Sciatic nerve (tissue), 2 donors: ENCODE results near the gene WRAP53. TPM values are rescaled to one million over a fixed set of nuclear protein-coding genes. Genes with fewer than 3 reads are reported as not detected.

Source experiments
- ATAC-seq: fragments of 200-7000 bp; cut with Tn5 transposase; one replicate; pipeline ENCODE4 v1.9.1; 2020; ENCODE audit warnings: mild to moderate bottlenecking, moderate library complexity
- DNase-seq: peaks from one replicate; pipeline ENCODE4 v3.0.0-alpha.2; 2020; ENCODE audit warnings: low spot score
- intact Hi-C: fragments of 100-400 bp; cut with DNase I; formaldehyde crosslinking; loops from one replicate; pipeline ENCODE4 v1.14.2; 2022
- total RNA-seq: library from RNA; stranded (reverse); fragmentation: NEBNext Ultra II Directional; extraction: Animal tissue kit (Norgen Biotek cat#: 25700); gene quantifications from one replicate; pipeline ENCODE4 v1.2.1, GENCODE V29; 2021
- donor health status: DM: no; HTN: no; CAD: no.
- donor health status: DM: no; HTN: no; CAD: no.

The WRAP53 gene
- total RNA-seq, 1 donor from 2014 or later = 5.7 TPM

DNA sequence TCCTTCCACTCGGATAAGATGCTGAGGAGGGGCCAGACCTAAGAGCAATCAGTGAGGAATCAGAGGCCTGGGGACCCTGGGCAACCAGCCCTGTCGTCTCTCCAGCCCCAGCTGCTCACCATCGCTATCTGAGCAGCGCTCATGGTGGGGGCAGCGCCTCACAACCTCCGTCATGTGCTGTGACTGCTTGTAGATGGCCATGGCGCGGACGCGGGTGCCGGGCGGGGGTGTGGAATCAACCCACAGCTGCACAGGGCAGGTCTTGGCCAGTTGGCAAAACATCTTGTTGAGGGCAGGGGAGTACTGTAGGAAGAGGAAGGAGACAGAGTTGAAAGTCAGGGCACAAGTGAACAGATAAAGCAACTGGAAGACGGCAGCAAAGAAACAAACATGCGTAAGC, 13.3 kb upstream of the WRAP53 start:
- intact Hi-C loops = no loop called here
- DNase-seq = no peak
- ATAC-seq = no peak

DNA sequence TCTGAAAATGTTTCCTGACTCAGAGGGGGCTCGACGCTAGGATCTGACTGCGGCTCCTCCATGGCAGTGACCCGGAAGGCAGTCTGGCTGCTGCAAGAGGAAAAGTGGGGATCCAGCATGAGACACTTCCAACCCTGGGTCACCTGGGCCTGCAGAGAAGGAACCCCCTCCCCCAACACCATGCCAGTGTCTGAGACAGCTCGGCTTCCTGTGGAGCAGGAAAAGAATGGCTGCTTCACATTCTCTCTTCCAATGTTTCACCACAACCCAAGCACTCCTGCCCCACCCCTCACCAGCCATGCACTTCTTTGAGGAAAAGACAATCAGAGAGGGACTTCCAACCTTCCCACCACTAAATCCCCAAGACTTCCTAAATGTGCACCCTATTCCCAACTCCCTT, 11.7 kb upstream of the WRAP53 start:
- intact Hi-C loops = no loop called here
- no peak for DNase-seq
- no peak for ATAC-seq

DNA sequence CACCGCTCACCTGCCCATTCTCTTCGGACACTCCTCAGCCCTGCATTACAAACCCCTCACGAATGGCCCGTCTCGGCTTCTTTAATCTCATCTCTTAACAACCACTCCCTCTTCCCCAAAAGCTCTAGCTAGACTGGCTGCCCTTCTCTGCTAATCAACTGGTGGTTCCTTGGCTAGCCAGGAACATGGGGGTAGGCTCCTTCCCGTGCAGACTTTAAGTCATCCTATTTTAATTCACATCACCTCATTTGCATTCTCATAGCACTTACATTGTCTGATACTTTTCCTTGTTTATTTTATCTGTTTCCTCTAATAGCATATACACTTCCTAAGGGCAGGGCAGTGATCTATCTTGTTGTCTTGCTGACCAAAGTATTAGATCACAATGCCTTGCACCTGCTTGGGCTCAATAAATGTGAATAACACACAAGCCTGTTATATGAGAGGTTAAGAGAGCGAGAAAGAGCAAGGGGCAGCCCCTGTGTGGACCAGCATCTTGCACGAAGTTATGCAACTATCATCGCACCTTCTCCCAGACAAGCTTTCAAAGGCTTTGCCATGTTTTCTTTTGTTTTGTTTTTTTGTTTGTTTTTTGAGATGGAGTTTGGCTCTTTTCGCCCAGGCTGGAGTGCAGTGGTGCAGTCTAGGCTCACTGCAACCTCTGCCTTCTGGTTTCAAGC, 10.7 kb upstream of the WRAP53 start:
- DNase-seq (no peak), ATAC-seq (no peak)
- intact Hi-C loops = no loop called here

DNA sequence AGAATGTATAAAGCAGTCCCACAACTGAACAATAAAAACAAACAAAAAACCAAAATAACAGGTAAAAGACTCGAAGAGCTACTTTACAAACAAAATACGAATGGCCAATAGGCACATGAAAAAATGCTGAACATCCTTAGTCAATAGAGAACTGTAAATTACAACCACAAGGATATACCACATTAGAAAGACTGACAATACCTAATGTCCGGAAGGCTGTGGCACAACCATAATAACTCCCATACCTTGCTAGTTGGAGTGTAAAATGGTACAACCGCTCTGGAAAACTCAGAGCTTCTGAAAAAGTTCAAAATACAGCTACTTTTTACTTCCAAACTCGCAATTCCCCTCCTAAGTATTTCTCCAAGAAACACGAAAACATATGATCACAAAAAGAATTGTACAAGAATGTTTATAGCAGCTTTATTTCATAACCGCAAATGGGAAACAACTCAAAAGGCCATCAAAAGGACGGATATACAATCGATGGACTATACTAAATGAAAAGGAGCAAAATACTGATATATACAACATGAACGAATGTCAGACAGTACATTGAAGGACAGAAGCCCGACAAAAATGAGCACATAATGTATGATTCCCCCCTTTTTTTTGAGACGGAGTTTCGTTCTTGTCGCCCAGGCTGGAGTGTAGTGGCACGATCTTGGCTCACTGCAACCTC, 3.3 kb upstream of the WRAP53 start:
- ATAC-seq = no peak
- DNase-seq = no peak
- intact Hi-C loops = loop anchor here (10.0 kb wide), 1 partner anchor 50 kb away; the partner anchor contains the start of gene SHBG

DNA sequence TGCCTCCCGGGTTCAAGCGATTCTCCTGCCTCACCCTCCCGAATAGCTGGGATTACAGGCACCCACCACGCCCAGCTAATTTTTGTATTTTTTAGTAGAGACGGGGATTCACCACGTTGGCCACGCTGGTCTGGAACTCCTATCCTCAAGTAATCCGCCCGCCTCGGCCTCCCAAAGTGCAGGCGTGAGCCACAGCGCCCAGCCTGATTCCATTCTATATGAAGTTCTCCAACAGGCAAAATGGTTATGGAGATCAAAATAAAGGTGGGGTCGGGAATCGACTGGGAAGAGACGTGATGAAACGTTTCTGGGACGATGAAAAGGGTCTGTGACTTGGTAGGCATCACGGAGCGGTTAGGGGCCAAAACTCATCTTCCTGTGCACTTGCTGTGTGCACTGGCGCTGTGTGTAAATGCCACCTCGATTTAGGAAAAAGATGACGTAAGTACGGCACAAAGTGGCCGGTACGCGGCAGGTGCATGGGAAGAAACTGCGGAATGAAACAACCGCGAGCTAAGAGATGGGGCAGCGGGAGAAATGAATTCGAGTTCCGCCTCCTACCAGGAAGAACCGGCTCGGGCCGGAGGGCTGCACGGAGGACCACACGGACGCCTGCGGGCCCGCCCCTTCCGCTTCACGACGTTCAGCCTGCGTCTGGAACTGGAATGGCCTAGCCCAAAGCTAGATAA, 2.6 kb upstream of the WRAP53 start:
- intact Hi-C loops = loop anchor here (10.0 kb wide), 1 partner anchor 51 kb away; the partner anchor contains the start of gene SHBG
- DNase-seq (peak; percentile 96), ATAC-seq (peak; percentile 91)

DNA sequence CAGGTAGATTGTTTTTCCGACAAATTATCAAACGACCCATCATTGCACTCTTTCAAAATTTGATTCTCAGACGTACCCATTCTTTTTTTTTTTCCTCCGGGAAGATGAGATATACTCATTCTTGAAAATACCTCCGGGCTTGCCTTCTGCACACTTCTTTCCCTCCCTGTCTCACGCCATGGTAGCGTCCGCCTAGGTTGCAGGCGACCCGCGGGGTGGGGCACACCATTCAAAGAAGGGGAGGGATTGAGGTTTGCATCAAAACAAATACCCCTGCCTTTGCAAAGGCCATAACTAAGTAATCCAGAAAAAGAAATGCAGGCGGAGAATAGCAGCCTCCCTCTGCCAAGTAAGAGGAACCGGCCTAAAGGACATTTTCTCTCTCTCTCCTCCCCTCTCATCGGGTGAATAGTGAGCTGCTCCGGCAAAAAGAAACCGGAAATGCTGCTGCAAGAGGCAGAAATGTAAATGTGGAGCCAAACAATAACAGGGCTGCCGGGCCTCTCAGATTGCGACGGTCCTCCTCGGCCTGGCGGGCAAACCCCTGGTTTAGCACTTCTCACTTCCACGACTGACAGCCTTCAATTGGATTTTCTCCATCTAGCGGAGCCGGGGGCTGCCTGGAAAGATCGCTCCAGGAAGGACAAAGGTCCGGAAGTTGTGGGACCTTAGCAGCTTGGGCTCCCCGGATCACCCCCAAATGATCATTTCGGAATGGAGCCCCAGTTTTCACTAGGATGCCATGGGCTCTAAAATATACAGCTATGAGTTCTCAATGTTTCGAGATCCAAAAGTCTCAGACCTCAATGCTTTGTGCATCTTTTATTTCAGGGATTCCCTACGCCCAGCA, 1.8 kb upstream of the WRAP53 start:
- peak; percentile 75 for ATAC-seq
- intact Hi-C loops = loop anchor here (10.0 kb wide), 1 partner anchor 52 kb away; the partner anchor contains the start of gene SHBG
- peak; percentile 83 for DNase-seq

DNA sequence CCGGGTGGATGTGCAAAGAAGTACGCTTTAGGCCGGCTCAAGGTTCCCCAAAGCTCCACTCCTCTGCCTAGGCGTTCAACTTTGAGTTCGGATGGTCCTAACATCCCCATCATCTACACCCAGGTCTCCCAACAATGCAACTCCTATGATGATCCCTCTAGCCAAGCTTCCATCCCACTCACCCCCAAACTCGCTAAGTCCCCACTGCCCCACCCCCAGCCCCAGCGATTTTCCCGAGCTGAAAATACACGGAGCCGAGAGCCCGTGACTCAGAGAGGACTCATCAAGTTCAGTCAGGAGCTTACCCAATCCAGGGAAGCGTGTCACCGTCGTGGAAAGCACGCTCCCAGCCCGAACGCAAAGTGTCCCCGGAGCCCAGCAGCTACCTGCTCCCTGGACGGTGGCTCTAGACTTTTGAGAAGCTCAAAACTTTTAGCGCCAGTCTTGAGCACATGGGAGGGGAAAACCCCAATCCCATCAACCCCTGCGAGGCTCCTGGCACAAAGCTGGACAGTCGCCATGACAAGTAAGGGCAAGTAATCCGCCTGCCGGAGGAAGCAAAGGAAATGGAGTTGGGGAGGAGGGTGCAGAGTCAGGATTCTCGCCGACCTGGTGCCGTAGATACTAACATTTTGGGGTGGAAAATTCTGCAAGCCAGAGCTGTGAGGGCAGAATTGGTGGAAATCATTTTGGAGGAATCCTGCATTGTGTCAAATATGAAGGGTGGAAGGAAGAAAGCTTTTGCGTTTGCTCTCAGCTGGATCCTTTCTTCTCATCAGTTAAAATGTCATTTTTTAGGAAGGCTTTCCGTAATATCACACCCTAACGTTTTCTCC, 987 bp upstream of the WRAP53 start, which contains the start of gene TP53:
TP53 (minus strand) TSS at position 419 of the 836 bp plus-strand sequence. CDS start 10,896 bp downstream, outside the sequence.
- ATAC-seq (peak; percentile 86), DNase-seq (peak; percentile 91)
- intact Hi-C loops = loop anchor here (10.0 kb wide), 1 partner anchor 52 kb away; the partner anchor contains the start of gene SHBG

DNA sequence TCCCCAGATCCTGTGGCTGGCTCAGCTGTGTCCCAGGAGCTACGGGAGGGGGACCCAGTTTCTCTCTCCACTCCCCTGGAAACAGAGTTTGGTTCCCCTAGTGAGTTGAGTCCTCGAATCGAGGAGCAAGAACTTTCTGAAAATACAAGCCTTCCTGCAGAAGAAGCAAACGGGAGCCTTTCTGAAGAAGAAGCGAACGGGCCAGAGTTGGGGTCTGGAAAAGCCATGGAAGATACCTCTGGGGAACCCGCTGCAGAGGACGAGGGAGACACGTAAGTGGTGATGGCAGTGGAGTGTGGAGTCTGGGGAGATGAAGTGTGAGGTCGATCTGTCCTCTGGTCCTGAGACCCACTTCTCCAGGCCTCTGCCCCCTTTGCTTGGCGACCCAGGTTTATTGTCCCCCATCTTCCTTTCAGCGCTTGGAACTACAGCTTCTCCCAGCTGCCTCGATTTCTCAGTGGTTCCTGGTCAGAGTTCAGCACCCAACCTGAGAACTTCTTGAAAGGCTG, 585 bp downstream of the WRAP53 start:
- intact Hi-C loops = loop anchor here (10.0 kb wide), 1 partner anchor 54 kb away; the partner anchor contains the start of gene SHBG
- DNase-seq (no peak), ATAC-seq (no peak)

DNA sequence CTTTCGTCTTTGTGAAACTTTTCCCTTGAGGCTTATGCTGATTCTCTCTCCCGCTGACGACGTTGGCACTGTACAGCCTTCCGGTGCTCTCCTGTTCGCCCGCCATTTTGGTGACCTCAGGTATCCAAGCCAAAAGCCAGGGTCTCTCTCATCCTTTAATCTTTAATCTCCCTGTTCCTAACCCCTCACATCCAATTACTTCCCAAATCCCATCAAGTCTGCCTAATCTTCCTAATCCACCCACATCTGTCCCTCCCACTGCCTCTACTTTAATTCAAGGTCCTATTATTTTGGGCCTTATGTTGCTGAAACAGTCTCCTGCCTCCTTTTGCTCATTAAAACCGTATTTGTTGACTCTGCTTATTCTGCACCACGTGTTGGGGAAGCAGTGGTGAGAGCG, 7.3 kb downstream of the WRAP53 start:
- intact Hi-C loops = no loop called here
- DNase-seq = no peak

DNA sequence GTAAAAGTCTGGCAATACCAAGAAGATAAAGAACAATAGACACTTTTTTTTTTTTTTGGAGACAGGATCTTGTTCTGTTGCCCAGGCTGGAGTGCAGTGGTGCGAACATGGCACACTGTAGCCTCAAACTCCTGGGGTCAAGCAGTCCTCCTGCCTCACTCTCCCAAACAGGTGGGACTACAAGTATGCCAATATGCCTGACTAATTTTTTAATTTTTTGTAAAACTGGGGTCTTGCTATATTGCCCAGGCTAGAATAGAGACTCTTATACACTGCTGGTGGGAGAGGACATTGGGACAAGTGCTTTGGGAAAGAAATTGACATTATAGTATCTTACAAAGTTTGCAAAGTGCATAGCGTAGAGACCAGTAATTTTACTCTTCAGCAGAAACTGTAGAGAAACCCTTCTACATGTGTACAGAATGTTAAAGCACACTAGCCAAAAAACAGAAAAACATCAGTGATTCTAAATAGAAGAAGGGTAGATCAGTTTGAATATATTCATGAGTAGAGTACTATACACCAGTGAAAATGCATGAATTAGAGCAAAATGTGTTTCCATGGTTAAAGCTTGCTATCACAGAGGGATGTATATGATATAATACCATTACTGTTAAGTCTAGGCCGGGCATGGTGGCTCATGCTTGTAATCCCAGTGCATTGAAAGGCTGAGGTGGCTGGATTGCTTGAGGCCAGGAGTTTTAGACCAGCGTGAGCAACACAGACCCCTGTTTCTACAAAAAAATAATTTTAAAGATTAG, 9.7 kb downstream of the WRAP53 start:
- ATAC-seq (no peak), DNase-seq (no peak)
- intact Hi-C loops = no loop called here

More for the DNA sequence above, 7.3 kb downstream of the WRAP53 start:
- ATAC-seq = no peak

DNA sequence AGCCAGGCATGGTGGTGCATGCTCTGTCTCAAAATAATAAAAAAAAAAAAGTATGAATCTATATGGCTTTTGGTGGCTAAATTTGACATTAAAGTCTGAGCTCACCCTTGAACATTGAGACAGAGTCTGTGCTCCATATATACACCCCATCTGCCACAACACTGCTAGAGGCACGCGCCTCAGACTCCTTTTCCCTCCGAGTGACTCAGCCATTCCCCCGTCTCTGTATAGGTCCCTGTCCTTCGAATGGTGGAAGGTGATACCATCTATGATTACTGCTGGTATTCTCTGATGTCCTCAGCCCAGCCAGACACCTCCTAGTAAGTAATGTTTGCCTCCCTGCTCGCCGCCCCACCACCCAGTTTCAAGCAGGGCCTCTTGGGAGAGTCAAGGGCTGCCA, 12.2 kb downstream of the WRAP53 start:
- no peak for ATAC-seq
- intact Hi-C loops = loop anchor here (5.0 kb wide), 1 partner anchor 87 kb away; no protein-coding TSS in a partner anchor
- no peak for DNase-seq

DNA sequence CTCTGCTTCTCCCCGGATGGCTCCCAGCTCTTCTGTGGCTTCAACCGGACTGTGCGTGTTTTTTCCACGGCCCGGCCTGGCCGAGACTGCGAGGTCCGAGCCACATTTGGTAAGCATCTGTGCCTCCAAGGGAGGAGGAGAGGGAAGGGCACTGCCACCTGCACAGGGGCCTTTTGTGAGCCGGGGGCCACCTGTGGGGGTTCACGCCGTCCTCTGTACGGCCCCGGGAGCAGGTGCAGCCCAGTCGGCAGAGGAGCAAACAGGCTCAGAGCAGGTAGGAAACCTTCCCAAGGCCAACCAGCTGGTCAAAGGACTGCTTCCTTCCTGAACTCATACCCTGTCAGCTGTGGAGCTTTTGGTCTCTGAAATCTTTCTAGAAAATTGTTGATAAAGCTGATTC, 13.4 kb downstream of the WRAP53 start:
- intact Hi-C loops = loop anchor here (5.0 kb wide), 1 partner anchor 86 kb away; no protein-coding TSS in a partner anchor
- ATAC-seq (no peak), DNase-seq (no peak)

DNA sequence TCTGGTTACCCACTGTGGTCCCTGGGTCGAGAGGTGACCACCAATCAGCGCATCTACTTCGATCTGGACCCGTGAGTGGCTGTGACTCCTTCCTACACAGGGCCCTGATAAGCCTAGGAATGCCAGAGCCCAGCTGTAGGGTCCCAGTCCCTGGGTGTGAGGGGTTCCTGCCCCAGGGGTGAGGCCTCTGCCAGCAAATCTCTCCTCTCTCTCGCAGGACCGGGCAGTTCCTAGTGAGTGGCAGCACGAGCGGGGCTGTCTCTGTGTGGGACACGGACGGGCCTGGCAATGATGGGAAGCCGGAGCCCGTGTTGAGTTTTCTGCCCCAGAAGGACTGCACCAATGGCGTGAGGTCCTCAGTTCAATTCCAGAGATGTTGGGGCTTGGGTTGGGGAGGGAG, 14.5 kb downstream of the WRAP53 start:
- ATAC-seq (no peak), DNase-seq (no peak)
- intact Hi-C loops = loop anchor here (5.0 kb wide), 1 partner anchor 85 kb away; no protein-coding TSS in a partner anchor

DNA sequence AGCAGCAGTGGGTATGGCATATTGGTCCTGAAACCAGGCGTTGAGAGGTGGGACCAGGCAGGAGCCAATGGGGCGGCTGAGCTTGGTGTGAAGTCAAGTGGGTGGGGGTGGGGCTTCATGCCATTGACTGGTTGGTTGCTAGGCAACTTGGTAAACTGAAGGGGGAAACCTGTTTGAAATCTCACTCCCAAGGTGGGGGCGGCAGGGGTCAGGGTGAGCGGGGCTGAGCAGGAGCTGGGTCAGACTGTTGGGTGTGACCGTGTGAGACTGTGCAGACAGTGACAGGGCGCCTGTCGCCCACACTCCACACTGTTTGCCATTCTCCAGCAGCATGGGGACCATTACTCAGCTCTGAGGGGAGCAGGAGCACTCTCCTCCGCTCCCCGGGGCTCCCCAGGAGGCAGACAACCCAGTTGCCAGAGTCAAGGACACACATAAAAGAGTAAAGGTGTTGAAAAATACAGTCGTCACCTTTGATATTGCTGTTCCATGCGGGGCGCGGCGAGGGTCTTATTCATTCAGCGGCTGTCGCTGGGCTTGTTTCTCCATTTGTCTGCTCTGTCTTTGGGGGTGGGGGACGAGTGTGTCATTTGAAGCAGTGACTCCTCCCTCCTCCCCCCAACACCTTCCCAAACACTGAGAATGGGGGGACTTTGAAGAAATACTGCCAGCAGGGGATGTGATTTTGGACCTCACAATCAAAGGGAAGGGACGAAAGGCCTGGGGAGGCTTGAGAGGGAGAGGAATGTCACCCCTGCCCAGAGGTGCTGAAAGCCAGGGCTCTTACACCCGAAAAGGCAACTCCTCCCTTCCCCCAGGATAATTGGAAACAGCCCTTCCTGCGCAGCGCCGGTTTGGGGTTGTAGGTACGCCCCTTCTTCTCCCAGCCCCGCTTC, 15.6 kb downstream of the WRAP53 start:
- DNase-seq = no peak
- ATAC-seq = peak; percentile 35
- intact Hi-C loops = loop anchor here (5.0 kb wide), 1 partner anchor 83 kb away; no protein-coding TSS in a partner anchor

DNA sequence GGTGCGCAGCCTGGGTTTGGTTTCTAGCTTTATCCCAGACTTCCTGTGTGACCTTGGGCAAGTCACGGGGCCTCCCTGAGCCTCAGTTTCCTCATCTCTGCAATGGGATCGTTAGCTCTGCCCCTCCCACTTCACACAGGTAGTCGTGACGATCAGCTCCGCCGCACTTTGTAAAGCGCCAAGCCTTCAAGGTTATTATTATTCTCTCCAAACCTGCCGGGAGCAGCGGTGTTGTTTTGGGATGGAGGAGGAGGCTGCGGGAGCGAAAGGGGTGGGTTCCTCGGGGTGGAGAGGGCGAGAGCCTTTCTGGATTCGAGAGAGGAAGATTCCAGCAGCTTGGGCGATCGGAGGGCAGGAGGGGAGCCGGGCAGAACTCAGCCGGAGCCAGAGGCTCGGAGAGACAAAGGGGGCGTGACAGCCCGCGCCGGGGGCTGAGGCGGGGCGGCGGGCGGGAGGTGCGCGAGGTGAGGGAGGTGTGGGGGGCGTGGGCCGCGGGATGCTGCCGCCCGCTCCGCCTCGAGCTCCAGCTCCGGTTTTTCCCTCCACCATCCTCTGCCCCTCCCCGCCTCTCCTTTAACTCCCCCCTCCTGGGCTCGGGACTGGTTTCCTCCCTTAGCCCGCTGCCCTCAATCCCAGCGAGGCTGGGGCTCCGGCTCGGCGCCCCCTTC, 16.5 kb downstream of the WRAP53 start, which contains the start of gene EFNB3:
EFNB3 (plus strand) TSS at position 602 of the 668 bp plus-strand sequence. CDS start 397 bp downstream, outside the sequence.
- no peak for ATAC-seq
- intact Hi-C loops = loop anchor here (5.0 kb wide), 1 partner anchor 83 kb away; no protein-coding TSS in a partner anchor
- no peak for DNase-seq
